ENCODE data around the gene REG3A. TPM values are rescaled to one million over a fixed set of nuclear protein-coding genes. Genes with fewer than 3 reads are reported as not detected.

REG3A gene
- total and polyA plus RNA-seq, 2 of the 8 experiments (the other 6 are each of a cell fraction or from before 2014, with no cell fraction given) = not detected

GRCh38 chr2:79122676-79123075 lies 36.9 kb downstream of the REG3A start:
- Histone ChIP-seq H2AFZ (ENCODE audit: low read length) (no peak overlapping the region), H3K27ac (ENCODE audit: low read depth, low read length) (no peak overlapping the region), H3K79me2 (ENCODE audit: control insufficient read depth in 1 of 2, insufficient read depth in 2 of 2, low read length in 2 of 2) (no peaks in the 10 kb centered on the region), H2BK5ac (ENCODE audit: low read depth, low read length) (no peak overlapping the region), H3K23me2 (ENCODE audit: low read depth, low read length) (no peaks in the 10 kb centered on the region), H3K79me1 (ENCODE audit: low read depth, low read length) (no peaks in the 10 kb centered on the region), H3K9ac (replicated peaks in 1 of 4; ENCODE audit: extremely low read depth in 1 of 4, low read depth in 3 of 4, low read length in 3 of 4) (no peak overlapping the region), H4K20me1 (replicated peaks in 1 of 2; ENCODE audit: control insufficient read depth in 1 of 2, insufficient read depth in 2 of 2, low read length in 2 of 2) (no peaks in the 10 kb centered on the region), H3K4me2 (ENCODE audit: insufficient read depth in 1 of 2, low read depth in 2 of 2, low read length in 2 of 2) (no peak overlapping the region), H3K4me3 (ENCODE audit: extremely low read depth in 1 of 4, insufficient read depth in 2 of 4, low read depth in 3 of 4, low read length in 4 of 4) (no peak overlapping the region), H2AK5ac (ENCODE audit: low read depth, low read length) (no peak overlapping the region), H3K9me3 (ENCODE audit: insufficient read depth in 2 of 2, low read depth in 1 of 2, low read length in 1 of 2) (no peaks in the 10 kb centered on the region), H3K56ac (replicated peaks; ENCODE audit: insufficient read length, low read depth, low read length) (no peak overlapping the region), H2BK20ac (ENCODE audit: low read length) (no peak overlapping the region), H3K14ac (ENCODE audit: insufficient read length) (no peak overlapping the region), H3K18ac (ENCODE audit: extremely low read depth, low read length) (no peak overlapping the region), H4K91ac (replicated peaks; ENCODE audit: insufficient read length, low read length) (no peak overlapping the region), H3K4me1 (replicated peaks in 1 of 4; ENCODE audit: control insufficient read depth in 3 of 4, insufficient read depth in 4 of 4, low read length in 3 of 4) (no peaks in the 10 kb centered on the region), H2BK12ac (ENCODE audit: low read depth, low read length) (no peak overlapping the region), H4K5ac (ENCODE audit: insufficient read length, low read depth, low read length) (no peak overlapping the region), H3K23ac (ENCODE audit: insufficient read length) (no peak overlapping the region), H2BK120ac (replicated peaks; ENCODE audit: low read depth, low read length) (no peak overlapping the region), H3K36me3 (ENCODE audit: control insufficient read depth in 2 of 4, insufficient read depth in 4 of 4, low read length in 3 of 4) (no peaks in the 10 kb centered on the region), H2BK15ac (ENCODE audit: low read length) (no peak overlapping the region), H4K8ac (ENCODE audit: extremely low read depth, insufficient read depth, low read length) (0 out of 2 replicates have a peak overlapping the region, but pooled peaks have one; percentile 46), H3K4ac (replicated peaks; ENCODE audit: insufficient read length, low read depth, low read length) (no peak overlapping the region), H3K27me3 (replicated peaks in 1 of 4; ENCODE audit: control insufficient read depth in 3 of 4, extremely low read depth in 1 of 4, insufficient read depth in 3 of 4, low read length in 3 of 4) (no peaks in the 10 kb centered on the region)
- no peak for FAIRE-seq
- ChIA-PET CTCF (ENCODE audit: partially characterized antibody) (no interaction called here), POLR2A (ENCODE audit: partially characterized antibody) (no interaction called here)
- DNase-seq (ENCODE audit: low read depth in 1 of 2, low spot score in 2 of 2) = no peak
- WGBS, 2 experiments (ENCODE audit: extremely low coverage in 1 of 2, insufficient coverage in 1 of 2, insufficient read length in 1 of 2, insufficient replicate concordance in 2 of 2, low coverage in 1 of 2, low lambda C conversion rate in 2 of 2, missing lambda C conversion rate in 1 of 2) = 85% methylated on average over 2 of the region's 2 CpGs; no CpG with 5 or more reads in 1 of the 2 experiments
- TF ChIP-seq CBX8 (IDR thresholded peaks at IDR 0.05; ENCODE audit: borderline replicate concordance, low read depth, low read length) = no peak
- no peak for TF ChIP-seq CTBP2 (IDR thresholded peaks at IDR 0.05; ENCODE audit: borderline replicate concordance, insufficient read depth, insufficient read length, low read length)
- no peak for TF ChIP-seq EP300 (IDR thresholded peaks at IDR 0.05; ENCODE audit: borderline replicate concordance in 1 of 2, low read depth in 2 of 2, low read length in 2 of 2)
- TF ChIP-seq FOSL1 (IDR thresholded peaks at IDR 0.05; ENCODE audit: insufficient read depth, low read depth, low read length) = no peak
- no peak for TF ChIP-seq KDM1A (IDR thresholded peaks at IDR 0.05; ENCODE audit: borderline replicate concordance, low read length)
- no peak for TF ChIP-seq JUND (IDR thresholded peaks at IDR 0.05; ENCODE audit: low read length)
- no peak for TF ChIP-seq GABPA (IDR thresholded peaks at IDR 0.05; ENCODE audit: borderline replicate concordance, insufficient read depth, low read length)
- no peak for TF ChIP-seq CHD1 (IDR thresholded peaks at IDR 0.05; ENCODE audit: low read depth, low read length)
- TF ChIP-seq GTF2F1 (IDR thresholded peaks at IDR 0.05; ENCODE audit: borderline replicate concordance, low read depth, low read length) = no peak
- TF ChIP-seq TCF12 (IDR thresholded peaks at IDR 0.05; ENCODE audit: low read depth, low read length) = no peak
- no peak for TF ChIP-seq SP2 (IDR thresholded peaks at IDR 0.05; ENCODE audit: low read length)
- TF ChIP-seq, protein P1, sequence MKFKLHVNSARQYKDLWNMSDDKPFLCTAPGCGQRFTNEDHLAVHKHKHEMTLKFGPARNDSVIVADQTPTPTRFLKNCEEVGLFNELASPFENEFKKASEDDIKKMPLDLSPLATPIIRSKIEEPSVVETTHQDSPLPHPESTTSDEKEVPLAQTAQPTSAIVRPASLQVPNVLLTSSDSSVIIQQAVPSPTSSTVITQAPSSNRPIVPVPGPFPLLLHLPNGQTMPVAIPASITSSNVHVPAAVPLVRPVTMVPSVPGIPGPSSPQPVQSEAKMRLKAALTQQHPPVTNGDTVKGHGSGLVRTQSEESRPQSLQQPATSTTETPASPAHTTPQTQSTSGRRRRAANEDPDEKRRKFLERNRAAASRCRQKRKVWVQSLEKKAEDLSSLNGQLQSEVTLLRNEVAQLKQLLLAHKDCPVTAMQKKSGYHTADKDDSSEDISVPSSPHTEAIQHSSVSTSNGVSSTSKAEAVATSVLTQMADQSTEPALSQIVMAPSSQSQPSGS (IDR thresholded peaks at IDR 0.05; ENCODE audit: low read length) = no peak

All from H1 (cell line).